ENCODE measurements around the gene FIG4. TPM values are rescaled to one million over a fixed set of nuclear protein-coding genes. Genes with fewer than 3 reads are reported as not detected.

Gene FIG4
- total and polyA plus RNA-seq, 2 of the 4 experiments (the other 2 are of a cell fraction) = 12.1 to 15.4 TPM

DNA sequence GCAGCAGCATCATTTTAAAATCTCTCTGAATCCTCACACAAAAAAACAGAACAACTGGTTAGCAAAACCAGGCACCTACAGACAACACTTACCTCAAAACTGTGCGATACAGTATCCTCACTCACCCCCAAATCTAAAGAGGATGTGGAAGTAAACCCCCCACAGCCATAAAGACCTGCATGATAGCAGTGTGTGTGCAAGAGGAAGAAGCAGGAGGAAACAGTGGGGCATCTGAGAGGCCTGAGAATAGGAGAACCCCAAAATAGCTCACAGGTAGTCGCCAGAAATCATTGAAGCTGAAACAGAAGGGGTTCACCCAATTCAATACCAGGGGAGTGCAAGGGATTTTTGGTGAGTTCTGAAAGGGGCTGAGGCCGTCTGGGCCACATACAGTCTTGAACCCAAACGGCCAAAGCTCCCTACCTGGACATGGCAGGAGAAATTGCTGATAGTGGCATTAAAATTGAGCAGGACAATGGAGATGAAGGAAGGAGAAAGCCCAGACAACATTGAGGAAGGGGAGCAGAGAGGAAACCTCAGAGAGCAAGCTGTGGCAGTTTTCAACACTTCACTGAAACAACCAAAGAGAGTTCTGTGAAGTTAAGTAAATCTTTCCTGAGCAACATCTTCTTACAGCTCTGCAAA, 129.7 kb downstream of the FIG4 start (continued):
- TF ChIP-seq CEBPB (IDR thresholded peaks at IDR 0.05; ENCODE audit: low read depth, low read length) (no peak), FOS (IDR thresholded peaks at IDR 0.05; ENCODE audit: low read depth, low read length) (no peak), RCOR1 (IDR thresholded peaks at IDR 0.05; ENCODE audit: insufficient replicate concordance, low read length) (no peak)

DNA sequence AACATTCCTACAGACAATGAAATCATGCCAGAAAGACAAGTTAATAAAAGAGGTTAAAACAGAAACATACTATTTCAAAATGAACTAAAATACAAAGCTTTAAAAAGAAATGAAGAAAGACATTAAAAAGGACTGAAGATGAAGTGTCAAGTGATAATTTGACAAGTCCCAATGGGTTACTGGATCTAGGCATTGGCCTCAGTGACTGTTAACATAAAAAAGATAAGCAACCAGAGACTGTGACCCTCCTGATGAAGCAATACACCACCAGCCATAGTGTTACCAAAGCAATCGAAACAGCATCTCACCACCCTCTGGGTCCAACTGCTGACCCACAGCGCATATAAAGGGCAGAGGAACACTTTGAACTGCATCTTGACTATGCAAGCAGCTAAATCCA, 130.3 kb downstream of the FIG4 start:
- Histone ChIP-seq H3K23ac (ENCODE audit: low read depth, low read length) (no peak overlapping the region), H3K4me1 (ENCODE audit: control insufficient read depth, insufficient read depth, low read length) (no peaks in the 10 kb centered on the region), H2AK5ac (ENCODE audit: low read depth, low read length) (no peak overlapping the region), H3K4me3 (ENCODE audit: insufficient read depth, low read depth, low read length) (no peak overlapping the region), H4K8ac (ENCODE audit: low read depth in 2 of 2, low read length in 2 of 2) (no peak overlapping the region), H3K27ac (ENCODE audit: insufficient read depth, low read length) (no peak overlapping the region), H4K20me1 (ENCODE audit: insufficient read depth, low read length) (no peaks in the 10 kb centered on the region), H3K27me3 (ENCODE audit: control insufficient read depth, insufficient read depth, low read length) (no peaks in the 10 kb centered on the region), H3K9me1 (ENCODE audit: insufficient read depth, low read length) (0 out of 2 replicates have a peak, but pooled peaks cover 3% of the 10 kb centered on the region), H2AK9ac (replicated peaks; ENCODE audit: low read depth, low read length, poor library complexity) (no peak overlapping the region), H3K79me1 (ENCODE audit: low read depth in 1 of 2, low read length in 2 of 2) (no peaks in the 10 kb centered on the region), H3K14ac (replicated peaks; ENCODE audit: low read depth, low read length) (no peak overlapping the region), H3K9ac (ENCODE audit: low read depth, low read length) (no peak overlapping the region), H3K4me2 (ENCODE audit: low read depth, low read length) (no peak overlapping the region), H2BK120ac (ENCODE audit: low read depth, low read length) (no peak overlapping the region), H3K4ac (ENCODE audit: low read depth, low read length) (no peak overlapping the region), H3K56ac (ENCODE audit: extremely low read depth, insufficient read depth, low read length) (no peak overlapping the region), H3K18ac (ENCODE audit: low read depth, low read length) (no peak overlapping the region), H2BK20ac (ENCODE audit: low read depth, low read length) (no peak overlapping the region), H2BK15ac (ENCODE audit: low read depth, low read length) (no peak overlapping the region), H4K5ac (ENCODE audit: low read depth, low read length) (no peak overlapping the region), H2AFZ (replicated peaks; ENCODE audit: low read length, poor library complexity) (no peak overlapping the region), H3K36me3 (ENCODE audit: control insufficient read depth, insufficient read depth, low read length) (peaks cover 4% of the 10 kb centered on the region), H3K9me3 (ENCODE audit: control insufficient read depth, insufficient read depth, low read length) (no peaks in the 10 kb centered on the region), H2BK5ac (ENCODE audit: low read depth, low read length, poor library complexity, severe bottlenecking) (no peak overlapping the region), H4K91ac (ENCODE audit: insufficient read depth, low read depth, low read length) (no peak overlapping the region)
- no TSS peak for BruUV-seq (replicated peaks)
- TF ChIP-seq BHLHE40 (IDR thresholded peaks at IDR 0.05; ENCODE audit: low read depth, low read length) (no peak), CEBPB (IDR thresholded peaks at IDR 0.05; ENCODE audit: low read depth, low read length) (0 out of 2 replicates have a peak, but pooled peaks have one; percentile 1), CHD1 (IDR thresholded peaks at IDR 0.05; ENCODE audit: low read depth, low read length) (no peak), FOS (IDR thresholded peaks at IDR 0.05; ENCODE audit: low read depth, low read length) (no peak)
- DNase-seq (no peak), ATAC-seq (ENCODE audit: low read depth) (no peak)
- POLR2A ChIA-PET (ENCODE audit: unreplicated experiment) = no interaction called here
- no CpG with 5 or more reads among the region's 2 CpGs for WGBS, 2 experiments (ENCODE audit: extremely low coverage in 2 of 2, insufficient read length in 1 of 2)
- dilution Hi-C loops (cut with HindIII; ENCODE audit: low sequenced_read_pairs, unreplicated experiment) = no loop called here
- CTCF ChIA-PET = no interaction called here
- in situ Hi-C loops (cut with MboI; ENCODE audit: low sequenced_read_pairs) = no loop called here
- intact Hi-C loops (cut with micrococcal nuclease) = no loop called here
